ENCODE measurements around the gene CNTD1. TPM values are rescaled to one million over a fixed set of nuclear protein-coding genes. Genes with fewer than 3 reads are reported as not detected.

Gene CNTD1
- polyA plus RNA-seq, 1 donor, result 0.70 TPM

GRCh38 chr17:42806249-42806648 is 7.6 kb downstream of the CNTD1 start:
- no peak for DNase-seq

- DNase-seq, result no peak
These were observed 10.6 kb downstream of the CNTD1 start for GRCh38 chr17:42809250-42809649.

DNA sequence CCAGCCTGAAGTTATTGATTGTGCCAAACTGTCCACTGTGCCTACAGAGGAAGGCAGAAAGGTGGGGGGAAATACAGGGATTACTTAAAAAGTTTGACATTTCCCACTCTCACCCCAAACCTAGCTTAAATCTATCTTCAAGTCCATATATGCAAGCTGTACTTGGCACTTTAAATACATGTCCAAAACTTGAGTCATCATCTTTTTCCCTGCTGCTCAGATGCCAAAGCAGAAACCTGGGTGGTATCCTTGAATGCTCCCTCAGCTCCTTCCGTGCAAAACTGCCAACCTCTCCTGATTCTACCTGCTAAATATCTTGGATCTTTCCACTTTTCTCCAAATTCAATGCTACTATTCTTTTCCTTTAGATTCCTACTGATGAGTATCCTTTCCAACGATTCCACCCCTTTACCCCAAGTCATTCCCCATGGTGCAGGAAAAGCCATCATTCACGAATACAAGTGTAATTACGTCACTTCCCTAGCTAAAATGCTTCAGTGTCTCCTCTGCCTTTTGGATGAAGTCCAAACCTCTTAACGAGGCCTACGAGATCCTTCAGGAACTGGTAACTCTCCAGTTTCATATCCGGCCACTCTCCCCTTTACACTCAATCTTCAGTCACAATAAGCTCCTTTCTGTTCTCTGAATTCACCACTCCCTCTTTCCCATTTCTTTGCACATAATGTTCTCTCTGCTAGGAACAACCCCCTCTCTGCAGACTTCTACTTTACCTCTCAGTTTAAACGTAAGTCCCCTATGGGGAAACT is 16.2 kb downstream of the CNTD1 start:
- DNase-seq, result peak; percentile 41

DNA sequence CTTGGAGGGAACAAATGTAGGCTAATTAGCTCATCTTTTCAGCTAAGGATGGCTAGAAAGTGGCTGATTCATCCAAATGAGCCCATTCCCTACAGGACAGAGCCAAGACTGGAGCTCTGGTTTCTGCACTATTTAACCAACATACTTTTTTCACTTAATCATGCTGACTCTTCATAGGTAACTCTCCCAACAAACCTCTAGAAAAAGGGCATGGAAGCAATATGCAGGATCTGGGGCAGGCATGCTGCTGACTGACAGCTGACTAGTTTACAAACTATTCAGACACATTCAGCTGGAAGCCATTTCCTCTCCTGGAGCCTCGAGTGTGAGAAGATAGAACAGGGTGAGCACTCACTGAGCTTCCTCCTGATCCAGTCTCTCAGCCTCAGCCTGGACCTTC is 19.2 kb downstream of the CNTD1 start:
- no peak for DNase-seq

DNA sequence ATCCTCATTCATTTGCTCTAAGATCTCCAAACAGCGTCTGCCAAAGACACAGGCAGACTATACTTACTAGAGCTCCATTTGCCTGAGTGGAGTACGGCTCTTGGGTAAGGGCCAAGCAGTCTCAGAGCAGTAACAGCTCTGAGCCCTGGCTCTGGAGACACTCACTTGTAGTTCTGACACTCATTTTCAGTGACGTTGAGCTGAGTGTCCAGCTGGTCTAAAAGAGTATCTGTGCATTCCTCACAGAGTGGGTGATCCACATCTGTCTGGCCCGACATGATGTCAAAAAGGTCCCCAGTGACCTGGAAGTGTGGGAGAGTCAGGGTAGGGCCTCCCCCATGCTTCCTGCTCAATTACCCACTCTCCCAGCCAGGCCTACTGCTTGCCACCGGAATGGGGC is 19.7 kb downstream of the CNTD1 start:
- no peak for DNase-seq

- no peak for DNase-seq
These were observed 21.4 kb downstream of the CNTD1 start for GRCh38 chr17:42819939-42820535.

GRCh38 chr17:42821176-42821575 is 22.5 kb downstream of the CNTD1 start:
- no peak for DNase-seq

DNA sequence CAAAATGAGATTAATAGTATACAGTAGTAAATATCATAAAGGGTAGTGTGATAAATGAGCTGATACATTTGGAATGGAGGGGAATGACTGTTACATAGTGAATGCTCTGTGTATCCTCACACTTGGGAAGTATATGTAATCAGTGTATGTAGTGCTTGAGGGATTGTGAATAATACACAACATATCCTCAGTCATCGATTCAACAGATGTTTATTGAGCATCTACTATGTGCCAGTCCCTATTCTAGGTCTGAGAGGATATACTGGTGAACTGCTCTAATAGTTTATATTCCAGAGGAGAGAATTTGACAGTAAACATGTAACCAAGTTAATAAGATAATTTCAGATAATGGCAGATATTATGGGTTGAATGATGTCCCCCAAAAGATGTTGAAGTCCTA is 28.8 kb downstream of the CNTD1 start:
- no peak for DNase-seq

DNA sequence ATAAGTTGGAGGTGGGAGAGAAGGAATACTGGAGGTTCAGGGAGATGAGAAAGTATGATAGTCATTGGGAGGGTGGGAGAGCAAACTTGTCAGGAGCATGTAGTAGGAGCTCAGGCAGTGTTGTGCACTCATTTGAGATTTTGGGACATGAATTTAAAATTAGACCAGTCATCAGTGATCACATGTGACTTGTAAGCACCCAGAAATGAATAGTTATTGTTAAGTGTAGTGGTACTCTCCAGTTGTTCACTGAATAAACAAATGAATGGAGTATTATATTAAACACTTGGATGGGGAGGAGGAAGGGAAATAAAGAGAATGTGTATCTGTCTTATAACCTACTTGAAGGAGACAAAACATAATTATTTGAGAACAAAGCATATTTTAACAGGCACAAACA is 32.3 kb downstream of the CNTD1 start:
- no peak for DNase-seq

DNA sequence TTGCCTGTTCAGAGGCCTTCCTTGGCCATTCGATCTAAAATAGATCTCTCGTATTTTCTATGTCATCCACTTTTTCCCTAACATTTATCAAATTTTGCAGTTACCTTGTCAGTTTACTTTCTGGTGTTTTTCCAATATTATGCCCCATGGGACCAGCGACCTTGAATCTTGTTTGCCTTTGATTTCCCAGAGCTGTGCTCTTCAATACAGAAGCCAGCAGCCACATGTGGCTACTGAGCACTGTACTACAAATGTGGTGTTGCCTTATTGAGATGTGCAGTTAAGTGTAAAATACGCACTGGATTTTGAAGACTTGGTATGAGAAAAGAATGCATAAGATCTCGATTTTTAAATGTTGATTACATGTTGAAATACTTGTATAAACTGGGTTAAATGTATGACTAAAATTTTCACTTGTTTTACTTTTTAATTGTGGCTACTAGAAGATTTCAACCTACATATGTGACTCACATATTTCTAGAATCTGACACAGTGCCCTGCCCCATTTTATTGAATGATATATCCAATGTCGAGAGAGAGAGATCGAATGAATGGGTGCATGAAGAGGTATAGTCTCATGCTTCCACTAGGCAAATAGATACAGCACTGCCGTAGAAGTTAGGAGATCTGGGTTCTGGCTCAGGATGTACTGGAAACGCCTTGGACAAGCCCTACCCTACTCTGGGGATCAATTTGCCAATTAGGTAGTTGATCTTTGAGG is 33.7 kb downstream of the CNTD1 start:
- no peak for DNase-seq

GRCh38 chr17:42832934-42833766 is 34.5 kb downstream of the CNTD1 start, which contains the start of gene PSME3:
Gene PSME3 (plus strand): TSS chr17:42833397. CDS start chr17:42833632, 235 bp downstream.
- DNase-seq, result peak; percentile 90

DNA sequence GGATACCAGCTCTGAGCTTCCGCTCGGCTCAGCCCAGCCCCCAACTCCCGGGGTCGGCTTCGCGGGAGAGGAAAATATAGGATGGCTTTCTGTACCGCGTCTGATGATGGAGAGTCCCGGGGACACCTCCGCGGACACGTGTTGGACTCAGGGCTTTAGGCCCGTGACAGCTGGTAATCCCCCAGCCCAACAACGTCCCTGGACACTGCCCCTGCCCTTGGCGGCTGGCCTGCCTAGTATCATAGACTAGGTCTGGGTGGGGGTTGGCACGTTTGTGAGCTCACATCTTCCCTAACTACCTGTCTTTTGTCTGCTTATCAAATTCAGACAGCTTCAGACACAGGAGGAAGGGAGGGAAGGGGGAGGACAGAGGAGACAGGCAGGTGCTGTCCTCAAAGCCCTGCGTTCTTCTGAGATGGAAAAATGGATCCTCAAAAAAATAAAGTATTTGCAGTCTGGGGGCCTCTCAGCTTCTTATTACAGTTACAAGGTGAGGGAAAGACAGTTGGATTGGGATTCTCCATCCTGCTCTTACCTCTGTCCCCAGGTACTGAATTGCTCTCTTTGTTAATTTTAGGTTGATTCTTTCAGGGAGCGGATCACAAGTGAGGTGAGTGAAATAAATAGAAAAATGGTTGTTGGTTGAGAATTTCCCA is 35.2 kb downstream of the CNTD1 start:
- no peak for DNase-seq

DNA sequence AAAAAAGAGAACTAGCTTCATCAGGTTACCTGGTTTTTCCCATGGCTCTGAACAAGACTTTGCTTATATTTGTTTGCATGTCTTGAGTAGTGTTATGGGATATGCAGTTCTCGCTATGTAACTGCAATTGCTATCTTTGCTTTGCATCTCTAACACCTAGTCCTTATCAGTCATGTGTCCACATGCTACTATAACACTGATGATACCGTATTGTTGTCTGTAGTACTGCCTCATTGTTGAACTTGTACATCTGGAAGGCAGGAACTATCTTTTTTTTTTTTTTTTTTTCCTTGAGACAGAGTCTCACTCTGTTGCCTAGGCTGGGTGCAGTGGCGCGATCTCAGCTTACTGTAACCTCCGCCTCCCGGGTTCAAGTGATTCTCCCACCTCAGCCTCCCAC is 37.1 kb downstream of the CNTD1 start:
- DNase-seq, result no peak

DNA sequence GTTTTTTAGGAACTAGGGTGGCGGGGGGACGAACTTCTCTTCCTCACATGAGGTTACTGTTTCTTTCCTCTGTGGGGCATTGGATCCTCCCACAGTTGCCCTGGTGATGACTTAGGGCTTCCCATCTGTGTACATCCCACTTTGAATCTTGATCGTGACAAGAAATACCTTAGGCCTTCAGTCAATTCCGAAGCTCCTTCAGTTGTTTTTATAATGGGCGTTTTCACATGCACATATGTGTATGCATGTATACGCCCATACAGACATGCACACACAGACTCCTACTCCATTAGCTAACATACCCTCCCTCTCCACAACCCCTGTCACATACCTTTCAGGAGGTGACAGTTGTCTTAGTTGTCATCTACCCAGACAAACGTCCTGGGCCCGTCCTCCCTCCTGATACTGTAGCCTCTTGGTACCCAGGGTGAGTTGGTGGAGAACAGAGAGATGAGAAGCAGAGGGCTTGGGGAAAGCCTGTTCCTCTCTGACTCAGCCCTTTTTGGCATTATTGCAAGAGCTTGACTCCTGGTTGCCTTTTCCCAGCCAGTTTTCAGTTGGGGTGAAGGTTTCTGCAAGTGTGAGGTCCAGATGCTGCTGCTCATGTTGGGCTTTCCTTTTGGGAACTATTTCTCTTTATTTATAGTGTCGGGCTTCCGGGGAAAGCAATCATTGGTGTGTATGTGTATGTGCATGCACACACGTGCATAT is 43.5 kb downstream of the CNTD1 start:
- no peak for DNase-seq

GRCh38 chr17:42843358-42843934 is 44.8 kb downstream of the CNTD1 start:
- peak; percentile 40 for DNase-seq

- DNase-seq, result no peak
These were observed 45.6 kb downstream of the CNTD1 start, which contains the start of gene AOC2 for GRCh38 chr17:42844271-42844670. Gene AOC2 (plus strand): TSS chr17:42844580. CDS start chr17:42844627, 47 bp downstream.

DNA sequence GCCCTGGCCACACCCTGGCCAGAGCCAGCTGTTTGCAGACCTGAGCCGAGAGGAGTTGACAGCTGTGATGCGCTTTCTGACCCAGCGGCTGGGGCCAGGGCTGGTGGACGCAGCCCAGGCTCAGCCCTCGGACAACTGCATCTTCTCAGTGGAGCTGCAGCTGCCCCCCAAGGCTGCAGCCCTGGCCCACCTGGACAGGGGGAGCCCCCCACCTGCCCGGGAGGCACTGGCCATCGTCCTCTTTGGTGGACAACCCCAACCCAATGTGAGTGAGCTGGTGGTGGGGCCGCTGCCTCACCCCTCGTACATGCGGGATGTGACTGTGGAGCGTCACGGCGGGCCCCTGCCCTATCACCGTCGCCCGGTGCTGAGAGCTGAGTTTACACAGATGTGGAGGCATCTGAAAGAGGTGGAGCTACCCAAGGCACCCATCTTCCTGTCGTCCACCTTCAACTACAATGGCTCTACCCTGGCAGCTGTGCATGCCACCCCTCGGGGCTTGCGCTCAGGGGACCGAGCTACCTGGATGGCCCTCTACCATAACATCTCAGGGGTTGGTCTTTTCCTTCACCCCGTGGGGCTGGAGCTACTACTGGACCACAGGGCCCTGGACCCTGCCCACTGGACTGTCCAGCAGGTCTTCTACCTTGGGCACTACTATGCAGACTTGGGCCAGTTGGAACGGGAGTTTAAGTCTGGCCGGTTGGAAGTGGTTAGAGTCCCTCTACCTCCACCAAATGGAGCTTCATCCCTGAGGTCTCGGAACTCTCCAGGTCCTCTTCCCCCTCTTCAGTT is 46.3 kb downstream of the CNTD1 start:
- DNase-seq, result no peak

DNA sequence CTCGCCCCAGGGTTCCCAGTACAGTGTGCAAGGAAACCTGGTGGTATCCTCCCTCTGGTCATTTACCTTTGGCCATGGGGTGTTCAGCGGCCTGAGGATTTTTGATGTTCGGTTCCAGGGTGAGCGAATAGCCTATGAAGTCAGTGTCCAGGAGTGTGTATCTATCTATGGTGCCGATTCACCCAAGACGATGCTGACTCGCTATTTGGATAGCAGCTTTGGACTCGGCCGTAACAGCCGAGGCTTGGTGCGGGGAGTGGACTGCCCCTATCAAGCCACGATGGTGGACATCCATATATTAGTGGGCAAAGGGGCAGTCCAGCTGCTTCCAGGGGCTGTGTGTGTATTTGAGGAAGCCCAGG is 46.9 kb downstream of the CNTD1 start:
- no peak for DNase-seq

DNA sequence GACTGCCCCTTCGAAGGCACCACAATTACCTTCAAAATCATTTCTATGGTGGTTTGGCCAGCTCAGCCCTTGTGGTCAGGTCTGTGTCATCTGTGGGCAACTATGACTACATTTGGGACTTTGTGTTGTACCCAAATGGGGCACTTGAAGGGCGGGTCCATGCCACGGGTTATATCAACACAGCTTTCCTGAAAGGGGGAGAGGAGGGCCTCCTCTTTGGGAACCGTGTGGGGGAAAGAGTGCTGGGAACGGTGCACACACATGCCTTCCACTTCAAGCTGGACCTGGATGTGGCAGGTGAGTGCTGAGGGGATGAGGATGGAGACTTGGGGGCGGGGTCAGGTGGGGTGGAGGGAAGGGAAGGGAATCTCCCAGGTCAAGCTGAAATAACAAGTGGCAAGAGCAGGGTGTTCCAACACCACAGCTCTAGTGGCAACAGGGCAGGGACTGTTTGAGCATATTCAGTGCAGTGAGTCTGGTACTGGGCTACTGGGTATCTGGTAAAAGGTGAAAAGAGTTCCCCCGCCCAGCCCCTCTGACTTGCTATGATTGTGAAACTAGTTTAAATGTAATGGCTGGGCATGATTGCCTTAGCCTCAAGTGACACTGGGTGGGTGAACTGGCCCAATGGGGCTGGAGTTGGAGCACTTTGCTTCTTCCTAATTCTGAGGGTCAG is 47.4 kb downstream of the CNTD1 start:
- DNase-seq, result no peak

Measured in hindlimb muscle (tissue), 1 donor.